Trophoblast cell (in vitro differentiated cells and primary cell): ENCODE results near the gene P2RY6.

Source experiments
- DNase-seq, 2 donors: peaks; one replicate each; pipeline ENCODE4 v3.0.0-alpha.2; 2016
- H2AFZ ChIP-seq: 2 replicates; pipeline ENCODE4 v1.6.1; 2013; ENCODE audit warnings: low read length, moderate library complexity, mild to moderate bottlenecking; ENCODE audit not compliant: insufficient read depth, poor library complexity
- H2AK5ac ChIP-seq: 2 replicates; pipeline ENCODE4 v1.6.1; 2013; ENCODE audit warnings: mild to moderate bottlenecking, low read length
- H2BK120ac ChIP-seq: 2 replicates; pipeline ENCODE4 v1.6.1; 2013; ENCODE audit warnings: low read length, mild to moderate bottlenecking, moderate library complexity; ENCODE audit not compliant: insufficient read depth, poor library complexity
- H2BK12ac ChIP-seq: 2 replicates; pipeline ENCODE4 v1.6.1; 2013; ENCODE audit warnings: mild to moderate bottlenecking, low read length, moderate library complexity
- H2BK5ac ChIP-seq: 2 replicates; pipeline ENCODE4 v1.6.1; 2013; ENCODE audit warnings: low read length, low read depth, moderate library complexity, mild to moderate bottlenecking; ENCODE audit not compliant: poor library complexity
- H3K14ac ChIP-seq: 2 replicates; pipeline ENCODE4 v1.6.1; 2013; ENCODE audit warnings: mild to moderate bottlenecking, low read length
- H3K18ac ChIP-seq: 2 replicates; pipeline ENCODE4 v1.6.1; 2013; ENCODE audit warnings: mild to moderate bottlenecking, low read length
- H3K23ac ChIP-seq: 2 replicates; pipeline ENCODE4 v1.6.1; 2013; ENCODE audit warnings: low read length
- H3K27ac ChIP-seq: 2 replicates; pipeline ENCODE4 v1.5.1; 2013; ENCODE audit warnings: low read depth, mild to moderate bottlenecking, inconsistent platforms, low read length, moderate library complexity
- H3K27me3 ChIP-seq: 2 replicates; pipeline ENCODE4 v1.6.1; 2013; ENCODE audit warnings: inconsistent platforms, mild to moderate bottlenecking, low read length, moderate library complexity; ENCODE audit not compliant: insufficient read depth
- H3K36me3 ChIP-seq, 2 experiments: 1 replicate in 1 of 2; 2 replicates in 1 of 2; pipeline ENCODE4 v1.6.1; 2013; ENCODE audit warnings: low read length in 2 of 2, mild to moderate bottlenecking in 2 of 2, moderate library complexity in 1 of 2; ENCODE audit not compliant: insufficient read depth in 2 of 2, control insufficient read depth in 1 of 2
- H3K4ac ChIP-seq: 2 replicates; pipeline ENCODE4 v1.6.1; 2013; ENCODE audit warnings: low read depth, mild to moderate bottlenecking, low read length, moderate library complexity
- H3K4me1 ChIP-seq, 2 experiments: 1 replicate in 1 of 2; 2 replicates in 1 of 2; pipeline ENCODE4 v1.6.1; 2013; ENCODE audit warnings: low read length in 2 of 2, mild to moderate bottlenecking in 2 of 2, moderate library complexity in 1 of 2; ENCODE audit not compliant: insufficient read depth in 2 of 2, control insufficient read depth in 1 of 2
- H3K4me2 ChIP-seq: 2 replicates; pipeline ENCODE4 v1.6.1; 2013; ENCODE audit warnings: inconsistent platforms, mild to moderate bottlenecking, low read length, moderate library complexity
- H3K4me3 ChIP-seq: 2 replicates; pipeline ENCODE4 v1.5.1; 2013; ENCODE audit warnings: mild to moderate bottlenecking, low read depth, low read length, inconsistent platforms
- H3K79me1 ChIP-seq: one replicate; pipeline ENCODE4 v1.6.1; 2013; ENCODE audit warnings: low read length
- H3K79me2 ChIP-seq: 2 replicates; pipeline ENCODE4 v1.6.1; 2013; ENCODE audit warnings: low read length, mild to moderate bottlenecking; ENCODE audit not compliant: control insufficient read depth, insufficient read depth, poor library complexity
- H3K9ac ChIP-seq: 2 replicates; pipeline ENCODE4 v1.6.1; 2013; ENCODE audit warnings: mild to moderate bottlenecking, low read length
- H3K9me3 ChIP-seq: 2 replicates; pipeline ENCODE4 v1.6.1; 2013; ENCODE audit warnings: low read depth, mild to moderate bottlenecking, control low read depth, inconsistent platforms, low read length; ENCODE audit not compliant: insufficient read depth
- H4K12ac ChIP-seq: 2 replicates; pipeline ENCODE4 v1.6.1; 2013; ENCODE audit warnings: low read depth, mild to moderate bottlenecking, low read length, moderate library complexity
- H4K8ac ChIP-seq: 2 replicates; pipeline ENCODE4 v1.6.1; 2013; ENCODE audit warnings: low read depth, mild to moderate bottlenecking, low read length, moderate library complexity
- H4K91ac ChIP-seq: one replicate; pipeline ENCODE4 v1.6.1; 2013; ENCODE audit warnings: low read depth, mild to moderate bottlenecking, low read length, moderate library complexity
- WGBS: extraction: QIAGEN DNeasy Blood & Tissue Kit; methylation state at CpG from one replicate; pipeline ENCODE4 v1.1.7; 2013; ENCODE audit warnings: missing lambda C conversion rate; ENCODE audit not compliant: insufficient read length, insufficient coverage; ENCODE audit errors: extremely low coverage; 5-methylcytosine and 5-hydroxymethylcytosine counted together

The P2RY6 gene

DNA sequence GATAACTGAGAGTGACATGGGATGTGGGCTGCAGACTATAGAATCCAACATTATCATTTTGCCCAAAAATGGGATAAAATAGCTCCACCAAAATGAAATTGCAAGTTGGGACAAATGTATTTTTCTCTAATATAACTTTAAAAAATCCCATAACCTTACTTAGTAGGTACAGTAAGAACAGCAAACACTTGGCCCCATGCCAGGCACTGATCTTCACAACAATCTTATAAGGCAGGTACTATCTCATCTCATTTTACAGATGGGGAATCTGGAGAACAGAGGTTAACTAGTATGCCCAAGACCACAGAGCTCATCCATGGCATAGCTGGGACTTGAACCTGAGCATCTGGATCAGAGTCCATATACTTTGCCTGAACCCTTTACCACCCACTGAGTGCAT is 22.5 kb downstream of the P2RY6 start:
- no peak overlapping the region for H4K8ac ChIP-seq
- peaks cover 0 to 15% of the 10 kb centered on the region in 2 experiments for H3K4me1 ChIP-seq
- H2BK5ac ChIP-seq: no peak overlapping the region
- no peak overlapping the region for H2AFZ ChIP-seq
- H4K12ac ChIP-seq: no peak overlapping the region
- H3K23ac ChIP-seq: no peak overlapping the region
- H3K9ac ChIP-seq: no peak overlapping the region
- no peaks in the 10 kb centered on the region for H3K9me3 ChIP-seq
- no peak overlapping the region for H3K4ac ChIP-seq
- H3K27me3 ChIP-seq: no peaks in the 10 kb centered on the region
- H4K91ac ChIP-seq: no peak overlapping the region
- no peak overlapping the region for H2AK5ac ChIP-seq
- no peak overlapping the region for H2BK12ac ChIP-seq
- H3K4me2 ChIP-seq: no peak overlapping the region
- peaks cover 6% of the 10 kb centered on the region for H3K79me2 ChIP-seq
- DNase-seq: no peak
- no peaks in the 10 kb centered on the region for H3K79me1 ChIP-seq
- H3K18ac ChIP-seq: no peak overlapping the region
- H2BK120ac ChIP-seq: no peak overlapping the region
- no peak overlapping the region for H3K4me3 ChIP-seq
- no peak overlapping the region for H3K14ac ChIP-seq
- peaks cover 27 to 35% of the 10 kb centered on the region in 2 experiments for H3K36me3 ChIP-seq
- H3K27ac ChIP-seq: no peak overlapping the region

DNA sequence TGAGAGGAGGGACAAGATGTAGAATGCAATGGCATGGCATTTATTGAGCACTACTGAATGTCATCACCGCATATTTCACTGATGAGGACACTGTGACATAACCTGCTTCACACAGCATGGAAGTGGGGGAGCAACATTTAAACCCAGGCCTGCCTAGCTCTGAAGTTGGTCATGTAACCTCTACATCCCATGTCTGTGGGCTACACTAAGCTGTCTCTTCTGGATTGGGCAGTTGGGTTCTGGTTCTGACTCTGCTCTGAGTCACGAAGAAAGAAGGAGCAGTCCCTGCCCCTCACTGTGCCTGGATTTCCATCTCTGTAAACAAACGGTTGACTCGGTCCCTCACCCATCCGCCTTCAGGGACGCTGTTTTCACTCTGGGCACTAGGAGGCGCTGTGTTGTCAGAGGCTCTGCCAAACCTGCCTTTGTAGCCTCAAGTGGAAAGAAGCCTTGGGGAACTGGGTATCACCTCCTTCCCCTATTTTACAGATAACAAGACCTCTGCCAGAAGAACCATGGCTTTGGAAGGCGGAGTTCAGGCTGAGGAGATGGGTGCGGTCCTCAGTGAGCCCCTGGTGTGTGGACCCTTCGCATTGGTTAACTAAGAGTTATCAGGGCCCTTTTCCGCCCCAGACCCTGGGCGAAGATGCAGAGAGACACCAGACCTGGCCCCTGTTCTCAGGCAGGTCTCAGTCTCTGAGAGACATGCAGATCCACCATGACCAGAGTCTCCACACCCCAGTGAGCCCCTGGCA is 23.3 kb downstream of the P2RY6 start:
- no peak overlapping the region for H2BK120ac ChIP-seq
- H2BK12ac ChIP-seq: no peak overlapping the region
- no peak overlapping the region for H2AK5ac ChIP-seq
- no peak overlapping the region for H3K4me2 ChIP-seq
- no peak overlapping the region for H3K23ac ChIP-seq
- no peaks in the 10 kb centered on the region for H3K9me3 ChIP-seq
- peak; percentile 80 to 89 for DNase-seq
- H3K14ac ChIP-seq: no peak overlapping the region
- H3K79me1 ChIP-seq: no peaks in the 10 kb centered on the region
- no peaks in the 10 kb centered on the region for H3K27me3 ChIP-seq
- no peak overlapping the region for H4K91ac ChIP-seq
- no peak overlapping the region for H4K12ac ChIP-seq
- H2AFZ ChIP-seq: no peak overlapping the region
- no peak overlapping the region for H3K4me3 ChIP-seq
- H3K4ac ChIP-seq: no peak overlapping the region
- no peak overlapping the region for H3K9ac ChIP-seq
- WGBS: no CpG with 5 or more reads among the region's 12 CpGs
- no peak overlapping the region for H3K18ac ChIP-seq
- H3K27ac ChIP-seq: no peak overlapping the region
- H4K8ac ChIP-seq: no peak overlapping the region
- H3K36me3 ChIP-seq: peaks cover 31 to 38% of the 10 kb centered on the region in 2 experiments
- H3K4me1 ChIP-seq: peaks cover 0 to 15% of the 10 kb centered on the region in 2 experiments
- H2BK5ac ChIP-seq: no peak overlapping the region
- peaks cover 6% of the 10 kb centered on the region for H3K79me2 ChIP-seq

DNA sequence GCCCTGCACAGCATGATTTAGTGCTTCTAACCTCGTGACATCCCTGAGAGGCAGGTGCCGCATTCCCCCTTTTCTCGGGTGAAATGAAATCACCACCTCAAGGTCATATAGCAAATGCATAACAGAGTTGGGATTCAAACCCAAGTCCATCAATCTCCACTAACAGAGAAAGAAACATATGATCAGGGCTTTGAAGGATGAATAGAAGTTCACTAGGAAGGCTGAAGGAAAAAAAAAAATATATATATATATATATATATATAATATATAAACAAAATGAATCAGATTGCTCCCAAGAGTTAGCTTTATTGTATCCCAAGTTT is 23.8 kb downstream of the P2RY6 start:
- Histone ChIP-seq H3K4me1 (peaks cover 0 to 15% of the 10 kb centered on the region in 2 experiments), H3K9me3 (no peaks in the 10 kb centered on the region), H3K9ac (no peak overlapping the region), H2AFZ (no peak overlapping the region), H3K14ac (no peak overlapping the region), H3K18ac (no peak overlapping the region), H2BK5ac (no peak overlapping the region), H3K23ac (no peak overlapping the region), H4K8ac (no peak overlapping the region), H3K79me1 (no peaks in the 10 kb centered on the region), H3K27me3 (no peaks in the 10 kb centered on the region), H3K36me3 (peaks cover 31 to 38% of the 10 kb centered on the region in 2 experiments), H3K4me3 (no peak overlapping the region), H3K79me2 (peaks cover 6% of the 10 kb centered on the region), H4K91ac (no peak overlapping the region), H2BK12ac (no peak overlapping the region), H3K4me2 (no peak overlapping the region), H4K12ac (no peak overlapping the region), H2BK120ac (no peak overlapping the region), H2AK5ac (no peak overlapping the region), H3K4ac (no peak overlapping the region), H3K27ac (no peak overlapping the region)
- DNase-seq: no peak
- WGBS: no CpG with 5 or more reads among the region's 3 CpGs

DNA sequence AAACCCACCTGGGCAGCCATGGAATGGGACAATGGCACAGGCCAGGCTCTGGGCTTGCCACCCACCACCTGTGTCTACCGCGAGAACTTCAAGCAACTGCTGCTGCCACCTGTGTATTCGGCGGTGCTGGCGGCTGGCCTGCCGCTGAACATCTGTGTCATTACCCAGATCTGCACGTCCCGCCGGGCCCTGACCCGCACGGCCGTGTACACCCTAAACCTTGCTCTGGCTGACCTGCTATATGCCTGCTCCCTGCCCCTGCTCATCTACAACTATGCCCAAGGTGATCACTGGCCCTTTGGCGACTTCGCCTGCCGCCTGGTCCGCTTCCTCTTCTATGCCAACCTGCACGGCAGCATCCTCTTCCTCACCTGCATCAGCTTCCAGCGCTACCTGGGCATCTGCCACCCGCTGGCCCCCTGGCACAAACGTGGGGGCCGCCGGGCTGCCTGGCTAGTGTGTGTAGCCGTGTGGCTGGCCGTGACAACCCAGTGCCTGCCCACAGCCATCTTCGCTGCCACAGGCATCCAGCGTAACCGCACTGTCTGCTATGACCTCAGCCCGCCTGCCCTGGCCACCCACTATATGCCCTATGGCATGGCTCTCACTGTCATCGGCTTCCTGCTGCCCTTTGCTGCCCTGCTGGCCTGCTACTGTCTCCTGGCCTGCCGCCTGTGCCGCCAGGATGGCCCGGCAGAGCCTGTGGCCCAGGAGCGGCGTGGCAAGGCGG is 24.5 kb downstream of the P2RY6 start:
- no peak overlapping the region for H3K9ac ChIP-seq
- no peak overlapping the region for H3K4me2 ChIP-seq
- H3K14ac ChIP-seq: no peak overlapping the region
- no peak overlapping the region for H3K18ac ChIP-seq
- WGBS: no CpG with 5 or more reads among the region's 35 CpGs
- peaks cover 31 to 38% of the 10 kb centered on the region in 2 experiments for H3K36me3 ChIP-seq
- H2AK5ac ChIP-seq: no peak overlapping the region
- peaks cover 0 to 8% of the 10 kb centered on the region in 2 experiments for H3K4me1 ChIP-seq
- no peak overlapping the region for H2AFZ ChIP-seq
- no peak overlapping the region for H2BK120ac ChIP-seq
- no peaks in the 10 kb centered on the region for H3K79me1 ChIP-seq
- no peak overlapping the region for H3K27ac ChIP-seq
- H3K23ac ChIP-seq: no peak overlapping the region
- H2BK12ac ChIP-seq: no peak overlapping the region
- no peak overlapping the region for H4K91ac ChIP-seq
- no peak overlapping the region for H3K4ac ChIP-seq
- peaks cover 3% of the 10 kb centered on the region for H3K79me2 ChIP-seq
- H4K12ac ChIP-seq: no peak overlapping the region
- no peak for DNase-seq
- H3K27me3 ChIP-seq: no peaks in the 10 kb centered on the region
- no peak overlapping the region for H2BK5ac ChIP-seq
- no peak overlapping the region for H4K8ac ChIP-seq
- no peaks in the 10 kb centered on the region for H3K9me3 ChIP-seq
- no peak overlapping the region for H3K4me3 ChIP-seq
